GM12892 (cell line): ENCODE results near the gene AFMID.
A peak's percentile ranks its signal among the peaks of the same experiment; 100 is the strongest.

ENCODE experiments used
- DNase-seq: peaks from one replicate; pipeline ENCODE4 v3.0.0; 2011; ENCODE audit not compliant: insufficient read length
- FAIRE-seq: peaks from 2 replicates; lab custom pipeline; 2011; peaks lifted over from hg19 to GRCh38; lab: Jason Lieb, UNC
- POLR2A ChIP-seq: IDR thresholded peaks from 2 replicates; pipeline ENCODE4 v1.6.1; 2011; ENCODE audit warnings: low read depth, low read length, control low read depth
- POLR2AphosphoS5 ChIP-seq: IDR thresholded peaks from 2 replicates; pipeline ENCODE4 v1.6.1; 2011; ENCODE audit warnings: low read depth, low read length, control low read depth
- TAF1 ChIP-seq: IDR thresholded peaks from 2 replicates; pipeline ENCODE4 v1.6.1; 2011; ENCODE audit warnings: low read depth, mild to moderate bottlenecking, control low read depth, low read length, borderline replicate concordance

AFMID gene

DNA sequence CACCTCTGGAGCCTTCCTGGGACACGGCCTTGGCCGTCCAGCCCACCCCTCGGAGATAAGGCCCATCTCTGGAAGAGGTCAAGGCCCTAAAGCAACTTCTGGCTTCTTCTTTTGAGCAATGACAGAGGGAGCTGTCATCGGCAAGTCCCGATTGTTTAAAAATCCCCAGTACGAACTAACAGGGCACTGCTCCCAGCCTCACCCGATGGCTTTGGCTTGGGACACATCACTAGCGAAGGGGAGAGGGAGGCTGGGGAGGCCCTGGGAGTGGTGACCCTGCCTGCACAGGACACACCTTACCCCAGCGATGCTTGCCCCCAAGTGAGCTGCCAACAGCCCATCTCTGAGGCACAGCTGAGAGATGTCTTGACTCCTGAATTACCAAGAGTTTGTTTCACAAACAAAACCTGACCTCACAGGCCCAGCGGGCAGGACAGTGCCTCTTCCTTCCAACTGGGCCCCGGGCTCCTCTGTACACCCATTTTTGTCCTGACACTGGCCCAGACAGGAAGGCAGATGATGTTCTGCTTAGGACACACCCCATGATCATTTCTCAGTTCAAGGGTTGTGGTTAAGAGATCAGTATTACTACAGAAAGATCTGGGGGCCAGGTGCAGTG lies 14.0 kb upstream of the AFMID start:
- peak; percentile 85 for FAIRE-seq
- DNase-seq, result peak; percentile 62
- peak; percentile 47; the same call in 1 of the 2 replicates for TF ChIP-seq POLR2AphosphoS5
- no peak for TF ChIP-seq TAF1
- TF ChIP-seq POLR2A, result peak; percentile 52

DNA sequence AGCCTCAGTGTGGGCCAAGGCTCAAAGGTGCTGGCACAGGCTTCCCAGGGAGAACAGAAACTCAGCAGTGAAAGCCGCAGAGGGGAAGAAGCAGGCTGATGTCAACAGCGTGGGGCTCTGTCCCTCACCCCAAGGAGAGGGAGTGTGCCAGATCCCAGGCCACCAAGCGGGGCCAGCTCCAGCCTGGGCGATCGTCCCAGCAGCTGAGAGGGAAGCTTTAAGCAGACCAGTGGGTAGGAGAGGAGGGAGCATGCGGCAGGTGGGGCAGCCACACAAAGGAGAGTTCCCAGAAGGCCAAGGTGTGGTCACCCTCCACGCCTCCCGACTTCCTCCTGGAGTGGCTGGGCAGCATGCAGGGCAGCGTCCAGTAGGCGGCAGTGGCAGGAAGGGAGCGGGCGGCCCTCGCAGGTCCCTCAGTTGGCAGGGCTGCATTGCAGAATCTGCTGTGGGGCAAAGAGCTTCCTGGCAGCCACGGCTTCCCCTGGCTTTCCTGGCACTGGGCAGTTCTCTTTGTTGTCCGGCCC lies 12.8 kb upstream of the AFMID start:
- TF ChIP-seq POLR2A, result peak; percentile 90
- peak; percentile 92 for TF ChIP-seq POLR2AphosphoS5
- no peak for TF ChIP-seq TAF1
- DNase-seq (no peak), FAIRE-seq (no peak)

DNA sequence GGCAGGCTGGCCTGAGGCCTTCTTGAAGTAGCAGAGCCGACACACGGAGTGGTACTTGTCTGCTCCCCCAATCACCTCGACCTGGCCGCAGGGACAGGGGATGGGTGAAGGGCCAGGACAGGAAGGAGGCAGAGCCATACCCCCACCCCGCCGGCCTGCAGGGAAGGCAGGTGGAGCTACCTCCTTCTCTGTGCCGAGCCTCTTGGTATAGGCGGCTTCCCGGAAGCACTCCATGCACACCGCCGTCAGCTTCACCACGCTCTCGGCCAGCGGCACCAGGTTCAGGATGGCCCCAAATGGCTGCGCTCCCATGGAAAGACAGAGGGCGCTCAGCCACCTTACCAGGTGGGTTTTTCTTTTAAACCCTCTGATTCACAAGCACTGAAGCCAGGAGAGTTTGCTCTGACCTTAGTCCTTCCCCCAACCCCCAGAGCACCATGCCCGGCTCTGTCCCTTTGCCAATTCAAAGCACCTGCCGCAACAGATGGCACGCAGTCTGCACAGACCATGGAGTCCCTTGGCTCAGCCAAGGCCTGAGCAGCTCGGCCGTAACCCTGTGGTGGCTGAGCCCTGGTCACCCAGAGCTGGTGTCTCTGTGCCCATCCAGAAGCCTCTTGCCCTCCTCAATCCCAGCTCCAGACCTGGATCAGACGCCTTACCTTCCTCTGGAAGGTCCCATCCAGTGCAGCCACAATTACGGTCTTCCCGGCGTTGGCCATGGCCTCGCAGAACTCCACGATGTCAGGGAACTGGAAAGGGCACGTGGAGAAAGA lies 12.1 kb upstream of the AFMID start:
- FAIRE-seq (no peak), DNase-seq (no peak)
- peak; percentile 50 for TF ChIP-seq POLR2A
- TF ChIP-seq POLR2AphosphoS5, result no peak; the same call in 1 of the 2 replicates

DNA sequence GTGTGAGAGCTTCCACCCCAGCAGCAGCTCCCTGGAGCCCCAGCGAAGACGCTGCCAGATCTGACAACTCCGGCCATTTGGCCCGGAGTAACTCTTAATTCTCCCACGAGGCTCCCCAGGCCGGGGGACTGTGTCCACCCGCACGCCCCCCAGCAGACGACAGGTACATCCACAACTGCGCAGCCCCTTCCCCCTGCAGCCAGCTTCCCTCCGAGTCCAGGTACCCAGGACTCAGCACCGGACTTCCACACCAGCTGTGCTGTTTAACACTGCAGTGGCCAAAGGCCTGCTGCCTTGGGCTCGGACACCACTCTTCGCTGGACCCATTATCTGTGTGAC lies 11.6 kb upstream of the AFMID start:
- DNase-seq (no peak), FAIRE-seq (no peak)
- no peak; the same call in 1 of the 2 replicates for TF ChIP-seq POLR2AphosphoS5
- TF ChIP-seq POLR2A, result no peak; the same call in 1 of the 2 replicates
- TF ChIP-seq TAF1, result no peak

DNA sequence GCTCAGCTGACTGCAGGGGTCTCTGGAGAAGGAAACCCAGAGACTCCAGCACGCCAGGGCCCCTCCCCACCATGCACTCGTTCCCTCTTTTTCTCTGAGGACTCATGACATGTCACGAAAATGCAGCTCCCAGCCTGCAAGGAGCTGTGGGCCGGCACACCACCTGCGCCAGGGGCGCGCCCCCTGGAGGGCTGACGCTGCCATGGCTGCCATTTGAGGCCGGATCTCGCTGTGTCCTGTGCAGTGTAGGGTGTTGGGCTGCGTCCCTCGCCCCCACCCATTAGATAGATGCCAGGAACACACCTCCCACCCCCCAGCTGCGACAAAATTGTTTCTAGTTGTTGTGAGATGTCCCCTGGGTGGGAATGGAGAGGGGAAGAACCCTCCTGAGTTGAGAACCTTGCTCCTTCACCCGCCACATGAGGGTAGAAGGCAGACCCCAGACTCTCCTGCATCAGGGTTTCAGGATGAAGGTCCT lies 10.6 kb upstream of the AFMID start:
- peak; percentile 71 for DNase-seq
- TF ChIP-seq POLR2AphosphoS5, result peak; percentile 83
- no peak for TF ChIP-seq POLR2A
- no peak for TF ChIP-seq TAF1
- peak; percentile 42 for FAIRE-seq

DNA sequence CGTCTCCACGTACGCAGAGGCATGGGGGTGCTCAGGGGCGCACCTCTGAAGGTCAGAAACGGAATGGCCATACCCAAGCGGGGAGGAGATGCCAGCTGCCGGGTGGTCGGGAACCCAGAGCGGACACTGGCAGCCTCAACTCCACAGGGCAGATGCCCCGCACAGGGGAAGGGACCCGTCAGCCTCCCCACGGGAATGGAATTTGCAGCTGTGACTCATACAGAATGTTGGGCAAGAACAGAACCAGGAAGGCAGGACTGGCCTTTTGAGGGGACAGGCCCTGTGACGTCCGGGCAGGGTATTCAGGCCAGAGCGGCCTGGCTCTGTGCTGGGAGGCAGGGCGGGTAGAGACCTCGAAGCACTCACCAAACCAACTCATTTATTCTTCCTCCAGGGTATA lies 7.8 kb upstream of the AFMID start:
- DNase-seq (no peak), FAIRE-seq (no peak)
- no peak for TF ChIP-seq TAF1
- no peak; the same call in 1 of the 2 replicates for TF ChIP-seq POLR2AphosphoS5
- TF ChIP-seq POLR2A, result no peak

DNA sequence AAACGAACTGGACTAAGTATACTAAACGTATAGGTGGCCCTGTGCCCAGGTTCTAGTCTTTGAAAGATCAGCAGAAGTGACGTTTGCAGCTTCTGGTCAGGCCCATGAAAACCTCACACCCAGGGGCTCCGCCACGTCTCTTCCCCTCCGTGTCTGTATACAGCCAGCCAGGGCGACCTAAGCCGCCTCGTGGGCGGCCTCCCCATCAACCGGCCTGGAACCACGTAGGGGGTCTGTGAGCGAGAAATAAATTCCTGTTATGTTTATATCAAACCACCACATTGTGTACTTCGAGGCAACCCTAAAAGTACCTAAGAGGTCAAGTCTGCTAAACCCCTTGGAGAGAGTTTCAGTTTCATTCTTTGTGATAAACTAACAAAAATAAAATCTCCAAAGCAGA lies 7.1 kb upstream of the AFMID start:
- no peak for TF ChIP-seq TAF1
- TF ChIP-seq POLR2A, result no peak
- TF ChIP-seq POLR2AphosphoS5, result no peak
- DNase-seq (no peak), FAIRE-seq (no peak)

DNA sequence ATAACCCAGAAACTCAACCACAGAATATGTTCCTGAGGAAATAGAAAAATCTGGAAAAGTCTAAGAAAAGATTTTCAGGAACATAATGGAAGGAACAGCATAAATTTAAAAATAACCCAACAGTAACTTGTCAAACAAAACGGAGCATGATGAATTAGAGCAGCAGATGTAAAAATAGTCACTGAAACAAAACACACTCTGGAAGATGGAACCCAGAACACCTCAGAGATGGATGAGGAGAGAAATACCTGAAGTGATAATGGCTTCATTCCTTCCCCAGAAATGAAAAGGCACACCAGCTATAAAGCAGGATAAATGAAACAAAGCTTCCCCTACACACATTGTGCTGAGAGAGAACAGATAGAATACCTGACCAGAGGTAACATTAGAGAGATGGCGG lies 6.7 kb upstream of the AFMID start:
- FAIRE-seq (no peak), DNase-seq (no peak)
- TF ChIP-seq POLR2A (no peak), TAF1 (no peak), POLR2AphosphoS5 (no peak)

DNA sequence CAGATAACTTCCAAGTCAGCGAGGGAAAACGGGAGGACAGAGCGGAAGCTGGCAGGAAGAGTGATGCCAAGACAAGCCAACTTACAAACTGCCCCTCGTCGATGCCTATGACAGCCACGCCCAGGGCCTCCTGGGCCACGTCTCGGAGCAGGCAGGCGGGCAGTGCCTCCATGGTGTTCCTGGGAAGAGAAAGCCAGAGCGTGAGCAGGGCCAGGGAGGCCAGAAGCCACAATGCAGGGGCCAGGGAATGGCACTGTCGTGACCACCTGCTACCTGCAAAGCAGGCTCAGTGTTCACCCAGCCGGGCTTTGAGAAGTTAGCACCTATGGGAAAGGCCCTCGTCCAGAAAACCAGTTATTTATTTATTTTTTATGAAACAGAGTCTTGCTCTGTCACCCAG lies 4.7 kb upstream of the AFMID start:
- TF ChIP-seq POLR2A (no peak), POLR2AphosphoS5 (no peak), TAF1 (no peak)
- DNase-seq (no peak), FAIRE-seq (no peak)

DNA sequence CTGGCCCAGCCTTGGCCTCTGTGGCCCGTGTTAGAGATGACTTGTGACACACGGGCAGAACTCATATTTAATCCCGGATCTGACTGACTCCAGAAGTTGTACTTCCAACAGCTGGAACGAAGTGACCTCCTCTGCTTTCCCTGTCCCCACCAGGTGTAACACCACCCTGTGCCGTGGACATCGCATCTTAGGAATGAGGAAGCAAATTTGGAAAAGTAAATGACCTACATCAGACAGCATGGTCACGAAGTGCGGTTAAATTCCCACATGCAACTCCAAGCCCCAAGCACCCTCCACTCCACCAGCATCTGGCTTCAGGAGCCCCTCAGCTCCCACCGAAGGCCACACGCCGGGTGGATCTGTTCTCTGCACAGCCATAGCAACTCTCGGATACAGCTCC lies 3.2 kb upstream of the AFMID start:
- no peak for DNase-seq
- TF ChIP-seq TAF1 (no peak), POLR2AphosphoS5 (no peak)
- no peak for FAIRE-seq

DNA sequence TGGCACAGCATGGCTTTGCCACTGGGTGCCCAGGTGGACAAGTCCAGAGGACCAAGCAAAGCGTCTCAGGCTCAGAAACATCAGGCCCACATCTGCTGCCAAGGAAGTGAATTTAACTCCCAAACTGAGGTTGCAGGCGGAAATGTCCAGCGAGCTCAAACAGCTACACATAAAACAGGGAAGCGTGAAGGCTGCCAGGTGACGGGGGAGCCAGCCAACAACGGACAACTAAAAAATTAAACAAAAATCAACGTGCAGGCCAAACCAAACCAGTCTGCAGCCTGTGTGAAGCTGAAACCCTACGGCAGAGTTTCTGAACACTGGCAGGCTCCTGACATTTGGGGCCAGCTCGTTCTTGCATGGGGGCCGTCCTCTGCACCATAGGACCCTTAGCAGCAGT lies 2.8 kb upstream of the AFMID start:
- TF ChIP-seq POLR2AphosphoS5 (no peak), POLR2A (no peak), TAF1 (no peak)
- DNase-seq, result no peak
- no peak for FAIRE-seq

DNA sequence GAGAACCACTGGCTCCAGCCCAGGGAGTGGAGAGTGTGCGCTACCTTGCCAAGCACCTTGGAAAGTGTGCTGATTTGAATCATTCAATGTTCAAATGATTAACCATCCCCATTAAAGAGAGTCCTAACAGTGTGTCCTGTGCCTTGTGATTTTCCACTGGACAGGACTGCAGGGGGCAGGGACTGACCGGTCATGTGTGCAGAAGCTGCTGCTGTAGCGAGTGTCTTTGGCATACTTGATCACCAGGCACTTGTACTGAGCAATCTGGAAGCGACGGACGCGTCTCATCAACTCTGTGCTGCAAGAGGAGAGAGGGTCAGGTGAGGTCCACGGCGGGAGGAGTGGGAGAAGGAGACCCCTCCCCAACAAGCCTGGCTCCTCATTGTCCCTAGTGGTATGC lies 2.3 kb upstream of the AFMID start:
- FAIRE-seq (no peak), DNase-seq (no peak)
- TF ChIP-seq POLR2AphosphoS5, result no peak
- no peak for TF ChIP-seq POLR2A
- no peak for TF ChIP-seq TAF1
